PFSK-1 (cell line): ENCODE measurements around the gene NFIB.

Experiments
- FOXP2 ChIP-seq: optimal IDR thresholded peaks from 2 replicates; pipeline ENCODE3; 2011; ENCODE audit warnings: borderline replicate concordance, control low read depth, inconsistent platforms; ENCODE audit not compliant: insufficient read depth; ENCODE audit errors: extremely low read length, extremely low read depth
- POLR2AphosphoS5 ChIP-seq: IDR thresholded peaks from 2 replicates; pipeline ENCODE4 v1.6.1; 2012; ENCODE audit warnings: low read depth, mild to moderate bottlenecking, control low read depth, low read length, moderate library complexity
- REST ChIP-seq, 2 experiments: IDR thresholded peaks; 2 replicates each; pipeline versions ENCODE4 v1.6.1 to v1.8.0; 2011 to 2012; ENCODE audit warnings: low read depth in 2 of 2, low read length in 2 of 2, control low read depth in 1 of 2, inconsistent platforms in 1 of 2, mild to moderate bottlenecking in 1 of 2, moderate library complexity in 1 of 2; ENCODE audit not compliant: insufficient read depth in 1 of 2
- SIN3A ChIP-seq: IDR thresholded peaks from 2 replicates; pipeline ENCODE4 v1.6.1; 2012; ENCODE audit warnings: mild to moderate bottlenecking, low read length, moderate library complexity, borderline replicate concordance; ENCODE audit not compliant: insufficient read depth
- TAF1 ChIP-seq: IDR thresholded peaks from 2 replicates; pipeline ENCODE4 v1.6.1; 2012; ENCODE audit warnings: low read length, control low read depth, borderline replicate concordance; ENCODE audit not compliant: insufficient read depth

- no peak for TF ChIP-seq TAF1
- TF ChIP-seq REST (IDR thresholded peaks at IDR 0.05; ENCODE audit: insufficient read depth in 1 of 2, low read depth in 2 of 2, low read length in 2 of 2): no peak
- no peak for TF ChIP-seq POLR2AphosphoS5
- TF ChIP-seq SIN3A: no peak
- no peak for TF ChIP-seq FOXP2
Observed at GRCh38 chr9:14193328-14193990, 120.5 kb downstream of the NFIB start.
